NCI-H2081 treated with DMSO at 0.1 percent for 48 hours (cell line): ENCODE data around the gene KRTAP10-5.
"Not testable (repeated sequence)": the region's sequence is repeated elsewhere in the genome, so short reads cannot be mapped to it uniquely, and the experiment has no call there.

Experiments
- DNase-seq: peaks from one replicate; lab custom pipeline; 2025; lab: John Stamatoyannopoulos, UW

Gene KRTAP10-5

DNA sequence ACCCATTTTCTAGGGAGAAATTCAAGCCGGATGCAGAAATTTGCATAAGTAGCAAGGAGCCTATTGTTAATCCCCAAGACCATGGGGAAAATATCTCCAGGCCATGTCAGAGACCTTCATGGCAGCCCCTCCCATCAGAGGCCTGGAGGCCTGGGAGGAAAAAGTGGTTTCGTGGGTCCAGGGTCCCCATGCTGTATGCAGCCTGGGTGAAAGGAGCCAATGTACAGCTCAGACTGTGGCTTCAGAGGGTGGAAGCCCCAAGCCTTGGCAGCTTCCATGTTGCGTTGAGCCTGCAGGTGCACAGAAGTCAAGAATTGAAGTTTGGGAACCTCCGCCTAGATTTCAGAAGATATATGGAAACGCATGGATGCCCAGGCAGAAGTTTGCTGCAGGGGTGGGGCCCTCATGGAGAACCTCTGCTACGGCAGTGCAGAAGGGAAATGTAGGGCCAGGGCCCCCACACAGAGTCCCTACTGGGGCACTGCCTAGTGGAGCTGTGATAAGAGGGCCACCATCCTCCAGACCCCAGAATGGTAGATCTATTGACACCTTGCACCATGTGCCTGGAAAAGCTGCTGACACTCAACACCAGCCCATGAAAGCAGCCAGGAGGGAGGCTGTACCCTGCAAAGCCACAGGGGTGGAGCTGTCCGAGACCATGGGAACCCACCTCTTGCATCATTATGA is 29.9 kb upstream of the KRTAP10-5 start:
- DNase-seq = not testable (repeated sequence)

DNA sequence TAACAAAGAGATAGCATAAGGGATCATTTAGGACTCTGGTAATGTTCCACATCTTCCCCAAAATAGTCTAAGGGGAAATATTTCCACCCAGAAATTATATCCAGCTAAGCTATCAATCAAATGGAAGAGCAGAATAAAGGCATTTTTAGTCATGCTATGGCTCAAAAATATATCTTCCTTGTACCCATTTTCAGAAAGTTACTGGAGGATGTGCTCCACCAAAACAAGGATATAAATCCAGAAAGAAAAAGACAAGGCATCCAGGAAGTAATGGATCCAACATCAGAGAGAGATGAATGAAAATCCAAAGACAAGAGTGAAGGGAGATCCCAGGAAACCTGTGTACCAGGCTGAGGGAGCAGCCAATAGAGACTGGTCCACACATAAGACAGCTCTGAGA is 28.8 kb upstream of the KRTAP10-5 start:
- DNase-seq = no peak

DNA sequence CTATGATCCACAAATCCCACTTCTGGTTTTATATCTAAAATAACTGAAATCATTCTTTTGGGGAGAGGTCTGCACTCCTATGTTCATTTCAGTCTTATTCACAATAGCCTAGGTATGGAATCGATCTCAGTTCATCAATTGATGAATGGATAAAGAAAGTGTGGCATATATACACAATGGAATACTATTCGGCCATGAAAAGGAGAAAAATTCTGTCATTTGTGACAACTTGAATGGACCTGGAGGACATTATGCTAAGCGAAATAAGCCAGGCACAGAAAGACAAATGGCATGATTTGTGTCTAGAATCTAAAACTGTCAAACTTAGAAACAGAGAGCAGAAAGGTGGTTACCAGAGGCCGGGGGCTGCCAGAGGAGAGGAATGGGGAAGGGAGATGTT is 26.1 kb upstream of the KRTAP10-5 start:
- no peak for DNase-seq

DNA sequence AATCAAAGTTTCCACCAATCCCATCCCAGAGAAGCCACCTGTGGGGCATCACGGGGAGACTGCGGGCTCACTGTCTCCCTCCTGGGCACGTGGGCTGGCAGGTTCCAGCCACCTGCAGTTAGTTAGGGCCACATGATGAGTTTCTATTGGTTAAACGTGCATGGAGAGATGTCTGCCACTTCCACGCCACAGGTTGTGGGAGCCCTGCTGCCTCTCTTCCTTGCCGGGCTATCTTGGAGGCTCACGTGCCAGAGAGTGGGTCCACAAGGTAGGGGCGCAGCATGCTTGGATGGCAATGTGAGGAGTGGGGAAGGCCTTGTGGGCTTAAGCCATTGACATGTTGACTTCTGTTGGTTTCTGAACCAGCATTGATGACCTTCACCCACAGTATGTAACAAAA is 23.5 kb upstream of the KRTAP10-5 start:
- no peak for DNase-seq

DNA sequence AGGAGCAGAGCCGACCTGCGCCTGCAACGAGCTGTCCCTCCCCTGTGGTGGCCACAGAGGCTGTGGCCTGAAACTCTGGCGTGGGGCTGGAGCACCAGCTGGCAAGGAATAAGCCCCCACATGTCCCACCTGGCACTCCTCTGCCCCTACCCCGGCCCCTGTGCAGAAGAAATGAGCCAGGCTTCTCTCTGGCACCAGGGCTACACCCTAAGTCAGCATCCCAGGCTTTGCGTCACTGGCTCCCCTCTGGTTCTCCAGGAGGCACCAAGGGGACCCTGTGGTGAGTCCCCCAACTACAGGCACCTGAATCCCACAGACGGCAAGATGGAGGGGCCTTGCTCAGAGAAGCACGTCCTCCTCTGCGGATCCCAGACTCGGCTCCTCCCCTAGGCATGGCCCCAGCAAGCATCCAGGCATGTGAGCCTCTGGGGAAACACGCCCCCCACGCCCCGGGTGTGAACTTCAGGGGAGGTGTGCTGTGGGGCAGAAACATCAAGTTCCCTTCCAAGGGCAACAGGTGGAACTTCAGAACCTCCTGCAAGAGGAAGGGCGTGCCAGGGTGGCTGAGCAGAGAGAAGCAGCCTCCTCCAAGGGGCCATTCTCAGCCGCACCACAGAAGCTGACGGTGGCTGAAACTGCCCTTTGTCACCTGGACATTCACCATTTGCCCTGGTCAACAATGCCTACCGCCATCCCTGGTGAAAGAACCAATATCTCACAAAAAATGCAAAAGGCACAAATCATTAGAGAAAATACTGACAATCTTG is 22.9 kb upstream of the KRTAP10-5 start:
- no peak for DNase-seq

DNA sequence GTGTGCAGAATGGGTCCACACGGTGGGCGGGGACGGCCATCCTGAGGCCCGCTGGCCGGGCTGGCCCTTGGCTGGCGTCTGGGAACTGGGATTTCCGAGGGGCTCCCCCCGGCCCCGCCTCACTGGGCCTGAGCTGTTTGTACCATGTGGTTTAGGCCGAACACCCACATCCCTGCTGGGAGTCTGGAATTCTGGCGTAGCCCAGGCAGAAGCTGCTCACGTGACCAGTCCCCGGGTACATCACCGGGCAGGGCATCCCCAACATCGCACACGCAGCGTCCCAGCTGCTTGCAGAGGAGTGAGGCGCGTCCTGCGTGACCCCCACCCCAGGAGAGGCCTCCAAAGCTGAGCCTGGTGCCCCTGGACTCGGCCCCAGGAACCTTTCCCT is 22.1 kb upstream of the KRTAP10-5 start:
- DNase-seq = no peak

DNA sequence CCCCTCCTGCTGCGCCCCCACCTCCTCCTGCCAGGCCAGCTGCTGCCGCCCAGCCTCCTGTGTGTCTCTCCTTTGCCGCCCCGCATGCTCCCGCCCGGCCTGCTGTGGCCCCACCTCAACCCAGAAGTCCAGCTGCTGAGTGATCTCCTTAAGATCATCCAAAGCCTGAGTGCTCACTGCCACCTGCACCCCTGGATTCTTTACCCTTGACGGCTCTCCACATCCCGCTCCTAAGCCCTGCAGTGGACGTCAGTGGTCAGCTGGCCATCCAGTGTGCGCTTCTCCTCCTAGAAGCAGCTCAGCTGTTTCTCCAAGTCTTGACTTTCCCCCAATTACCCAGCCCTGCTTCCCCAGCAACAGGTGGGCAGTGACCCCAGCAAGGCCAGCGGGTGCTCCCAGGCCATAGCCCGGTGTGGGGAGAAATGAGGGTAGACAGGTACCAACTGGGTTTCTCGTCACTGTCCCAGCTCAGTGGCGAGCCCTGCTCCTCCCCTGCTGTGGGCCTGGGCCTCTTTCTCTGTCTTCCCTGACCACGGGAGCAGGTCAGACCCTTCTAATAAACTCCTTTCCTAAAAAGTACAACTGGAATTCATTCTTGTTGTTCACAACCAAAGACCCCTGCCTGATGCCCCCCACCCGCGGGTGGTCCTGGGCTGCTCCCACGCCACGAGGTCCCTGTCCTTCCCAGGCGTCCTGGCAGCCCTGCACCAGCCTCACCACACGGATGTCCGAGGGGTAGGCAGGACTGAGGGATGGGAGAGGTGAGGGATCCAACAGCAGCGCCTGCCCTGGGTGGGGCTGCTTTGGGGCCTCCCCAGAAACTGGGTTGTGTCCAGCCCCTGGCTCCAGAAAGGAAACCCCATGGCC is 21.4 kb upstream of the KRTAP10-5 start:
- DNase-seq = no peak

DNA sequence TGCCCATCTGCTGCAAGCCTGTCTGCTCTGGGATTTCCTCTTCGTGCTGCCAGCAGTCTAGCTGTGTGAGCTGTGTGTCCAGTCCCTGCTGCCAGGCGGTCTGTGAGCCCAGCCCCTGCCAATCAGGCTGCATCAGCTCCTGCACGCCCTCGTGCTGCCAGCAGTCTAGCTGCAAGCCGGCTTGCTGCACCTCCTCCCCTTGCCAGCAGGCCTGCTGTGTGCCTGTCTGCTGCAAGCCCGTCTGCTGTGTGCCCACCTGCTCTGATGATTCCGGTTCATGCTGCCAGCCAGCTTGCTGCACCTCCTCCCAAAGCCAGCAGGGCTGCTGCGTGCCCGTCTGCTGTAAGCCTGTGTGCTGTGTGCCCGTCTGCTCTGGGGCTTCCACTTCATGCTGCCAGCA is 20.7 kb upstream of the KRTAP10-5 start:
- not testable (repeated sequence) for DNase-seq

DNA sequence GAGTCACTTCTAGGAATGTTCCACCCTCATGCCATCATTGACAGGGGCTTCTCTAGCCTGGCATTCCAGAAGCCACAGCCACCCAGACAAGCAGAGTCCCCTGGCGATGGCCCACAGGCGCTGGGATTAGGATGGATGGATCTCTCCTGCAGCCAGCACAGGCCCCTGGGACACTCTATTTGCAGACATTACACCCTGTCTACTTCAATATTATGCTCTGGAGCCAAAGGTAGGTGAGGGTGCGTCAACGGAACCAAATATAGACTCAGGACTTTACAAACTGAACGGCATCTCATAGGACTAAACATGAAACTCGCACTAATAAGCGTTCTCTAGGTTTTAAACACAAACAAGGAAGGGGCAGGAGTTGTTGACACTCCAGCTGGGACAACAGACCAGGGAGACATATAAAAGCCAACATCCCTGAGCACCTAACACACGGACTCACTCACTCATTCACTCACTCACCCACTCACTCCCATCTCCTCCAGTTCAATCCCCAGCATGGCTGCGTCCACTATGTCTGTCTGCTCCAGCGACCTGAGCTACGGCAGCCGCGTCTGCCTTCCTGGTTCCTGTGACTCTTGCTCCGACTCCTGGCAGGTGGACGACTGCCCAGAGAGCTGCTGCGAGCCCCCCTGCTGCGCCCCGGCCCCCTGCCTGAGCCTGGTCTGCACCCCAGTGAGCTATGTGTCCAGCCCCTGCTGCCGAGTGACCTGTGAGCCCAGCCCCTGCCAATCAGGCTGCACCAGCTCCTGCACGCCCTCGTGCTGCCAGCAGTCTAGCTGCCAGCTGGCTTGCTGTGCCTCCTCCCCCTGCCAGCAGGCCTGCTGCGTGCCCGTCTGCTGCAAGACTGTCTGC is 19.9 kb upstream of the KRTAP10-5 start, which contains the start of gene KRTAP10-7:
TSS of gene KRTAP10-7 (plus strand) at position 480 of the 861 bp plus-strand sequence. CDS start at position 505, 25 bp downstream.
- DNase-seq = not testable (repeated sequence)

DNA sequence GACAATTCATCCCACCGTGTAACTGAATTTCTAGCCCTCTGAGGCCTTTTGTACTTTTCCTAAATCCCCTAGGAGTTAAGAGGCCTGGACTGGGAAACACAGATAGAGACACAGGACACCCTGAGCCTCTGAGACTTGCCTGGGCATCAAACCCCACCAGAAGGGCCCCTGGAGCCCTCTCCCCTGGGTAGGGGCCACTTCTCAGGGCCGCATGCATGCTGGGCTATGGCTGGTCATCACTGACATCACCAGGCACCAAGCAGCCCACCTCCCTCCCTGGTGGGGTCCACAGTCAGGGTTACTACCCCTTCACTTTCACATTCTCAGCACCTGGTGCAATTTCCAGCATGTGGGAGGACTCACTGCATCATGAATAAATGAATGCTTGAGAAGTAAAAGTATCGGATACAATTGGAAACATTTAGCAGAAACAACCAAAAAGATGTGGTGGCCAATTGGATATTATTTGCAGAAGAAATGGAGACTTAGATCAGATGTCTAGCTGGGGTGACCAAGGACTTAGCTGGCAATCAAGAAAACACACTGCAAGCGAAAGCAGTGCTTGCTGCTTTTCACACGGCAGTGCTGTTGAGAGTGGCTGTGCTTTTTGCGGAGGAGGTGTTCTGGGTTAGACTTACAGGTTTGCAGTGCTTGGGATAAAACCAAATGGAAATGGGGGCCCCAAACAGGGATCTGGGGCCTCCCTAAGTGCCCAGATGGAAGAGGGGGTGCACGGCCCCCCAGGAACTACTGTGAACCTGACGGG is 19.0 kb upstream of the KRTAP10-5 start:
- DNase-seq = no peak

DNA sequence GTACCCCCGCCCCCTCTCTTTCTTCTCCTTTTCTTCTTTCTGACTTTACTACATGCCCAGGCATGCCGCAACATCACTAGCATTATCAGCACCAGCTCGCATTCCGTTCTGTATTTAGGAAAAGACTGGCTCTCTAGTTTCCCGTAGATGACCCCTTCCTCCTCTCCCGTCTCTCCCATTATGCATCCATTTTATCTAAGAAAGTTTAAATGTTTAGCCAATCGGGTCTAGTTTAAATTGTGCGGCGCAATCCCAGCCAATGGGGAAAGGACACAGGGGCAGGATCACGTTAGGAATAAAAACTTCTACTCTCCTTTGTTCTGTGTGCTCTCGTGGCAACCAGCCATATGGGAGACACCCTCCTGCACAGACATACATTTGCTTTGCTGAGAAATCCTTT is 17.7 kb upstream of the KRTAP10-5 start:
- DNase-seq = no peak

DNA sequence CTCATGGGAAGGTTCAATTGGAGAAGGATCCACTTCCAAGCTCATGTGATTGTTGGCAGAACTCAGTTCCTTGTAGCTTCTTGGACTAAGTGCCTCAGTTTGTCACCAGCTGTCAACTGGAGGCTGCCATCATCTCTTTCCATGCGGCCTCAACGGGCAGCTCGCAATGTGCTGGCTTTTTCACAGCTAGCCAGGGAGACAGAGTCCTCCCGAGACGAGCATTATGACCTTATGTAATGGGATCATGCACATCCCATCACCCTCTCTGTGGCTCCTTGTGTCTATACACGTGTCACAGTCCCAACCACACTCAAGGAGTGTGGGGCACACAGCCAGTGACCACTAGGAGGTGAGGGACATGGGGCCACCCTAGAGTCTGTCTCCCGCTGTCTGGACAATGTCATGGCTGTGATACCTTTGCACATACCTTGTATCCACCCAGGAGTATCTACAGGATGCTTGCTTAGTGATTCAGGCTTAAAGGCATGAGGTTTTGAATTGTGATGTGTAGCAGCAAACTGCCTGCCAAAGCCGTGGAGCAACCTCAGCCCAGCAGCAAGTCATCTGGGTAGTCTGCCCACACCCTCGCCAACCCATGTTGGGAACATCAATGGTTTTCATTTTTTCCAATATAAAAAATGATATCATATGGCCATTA is 15.8 kb upstream of the KRTAP10-5 start:
- no peak for DNase-seq

DNA sequence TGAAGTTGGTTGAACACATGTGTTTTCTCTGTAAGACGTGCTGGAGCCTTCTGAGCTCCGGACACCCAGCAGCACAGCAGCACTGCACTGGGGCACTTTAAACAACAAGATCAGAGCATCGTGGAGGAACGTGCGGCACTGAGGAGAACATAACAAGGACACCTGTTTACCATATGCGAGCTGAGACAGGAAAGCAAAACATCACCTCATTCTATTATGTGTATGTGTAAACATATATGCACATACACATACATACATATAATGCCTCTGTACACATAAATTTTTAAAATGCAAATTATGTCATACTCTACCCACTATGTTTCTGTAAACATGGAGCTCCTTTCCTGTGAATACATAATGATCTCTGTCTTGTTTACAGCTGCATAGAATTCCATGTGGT is 15.1 kb upstream of the KRTAP10-5 start:
- DNase-seq = no peak

DNA sequence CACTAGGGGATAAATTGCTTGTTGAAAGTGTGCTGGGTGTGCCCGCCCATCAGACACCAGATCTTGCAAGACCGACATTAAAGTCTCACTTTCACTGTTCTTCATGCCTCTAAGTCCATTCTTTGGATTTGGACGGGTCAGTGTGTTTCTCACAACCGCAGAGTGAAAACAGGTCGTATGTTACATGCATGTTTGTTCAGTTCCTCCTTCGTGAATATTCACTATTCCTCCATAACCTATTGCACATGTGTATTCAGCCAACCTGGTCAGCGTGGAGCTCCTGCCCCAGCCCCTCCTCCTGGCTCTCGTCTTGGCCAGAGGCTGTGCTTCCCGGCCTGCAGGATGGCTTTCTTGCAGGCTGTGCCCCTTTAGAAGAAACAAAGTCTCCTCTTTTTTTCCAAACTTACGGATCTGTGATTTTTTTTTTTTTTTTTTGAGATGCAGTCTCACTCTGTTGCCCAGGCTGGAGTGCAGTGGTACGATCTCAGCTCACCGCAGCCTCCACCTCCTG is 14.1 kb upstream of the KRTAP10-5 start:
- DNase-seq = no peak

DNA sequence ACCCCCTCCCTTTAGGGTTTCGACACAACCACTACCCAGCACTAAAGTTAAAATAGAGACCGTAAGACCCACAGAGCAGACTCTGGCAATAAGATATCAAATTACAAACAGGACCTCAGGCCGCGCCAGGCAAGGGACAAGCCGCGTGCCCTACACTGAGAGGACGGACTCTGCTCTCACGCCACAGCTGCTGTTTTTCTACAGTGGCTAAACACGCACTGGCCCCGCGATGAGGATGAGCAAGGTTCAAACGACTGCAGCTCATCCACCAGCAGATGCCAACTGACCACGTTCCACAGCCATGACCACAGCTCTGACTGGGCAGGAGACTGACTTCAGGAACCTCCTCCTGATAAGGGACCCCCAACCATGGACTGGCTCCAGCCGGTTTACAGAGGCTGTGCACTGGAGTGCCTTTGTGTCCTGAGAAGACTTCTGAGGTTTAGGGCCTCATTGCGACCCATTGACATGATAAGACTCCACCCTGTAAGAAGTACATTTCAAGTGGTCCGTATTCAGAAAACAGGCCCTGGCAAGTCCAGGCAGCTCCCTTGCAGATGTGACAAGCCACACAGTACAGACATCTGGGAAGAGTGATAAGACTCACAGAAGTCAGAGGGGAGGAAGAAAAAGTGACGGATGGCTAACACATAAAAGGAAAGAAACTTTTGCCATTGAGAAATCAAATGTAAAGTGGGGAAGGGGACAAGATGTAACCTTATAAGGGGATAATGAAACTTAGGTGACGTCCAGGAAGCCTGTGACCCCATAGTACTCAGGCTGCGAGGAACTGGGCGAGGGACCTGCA is 13.4 kb upstream of the KRTAP10-5 start:
- no peak for DNase-seq

DNA sequence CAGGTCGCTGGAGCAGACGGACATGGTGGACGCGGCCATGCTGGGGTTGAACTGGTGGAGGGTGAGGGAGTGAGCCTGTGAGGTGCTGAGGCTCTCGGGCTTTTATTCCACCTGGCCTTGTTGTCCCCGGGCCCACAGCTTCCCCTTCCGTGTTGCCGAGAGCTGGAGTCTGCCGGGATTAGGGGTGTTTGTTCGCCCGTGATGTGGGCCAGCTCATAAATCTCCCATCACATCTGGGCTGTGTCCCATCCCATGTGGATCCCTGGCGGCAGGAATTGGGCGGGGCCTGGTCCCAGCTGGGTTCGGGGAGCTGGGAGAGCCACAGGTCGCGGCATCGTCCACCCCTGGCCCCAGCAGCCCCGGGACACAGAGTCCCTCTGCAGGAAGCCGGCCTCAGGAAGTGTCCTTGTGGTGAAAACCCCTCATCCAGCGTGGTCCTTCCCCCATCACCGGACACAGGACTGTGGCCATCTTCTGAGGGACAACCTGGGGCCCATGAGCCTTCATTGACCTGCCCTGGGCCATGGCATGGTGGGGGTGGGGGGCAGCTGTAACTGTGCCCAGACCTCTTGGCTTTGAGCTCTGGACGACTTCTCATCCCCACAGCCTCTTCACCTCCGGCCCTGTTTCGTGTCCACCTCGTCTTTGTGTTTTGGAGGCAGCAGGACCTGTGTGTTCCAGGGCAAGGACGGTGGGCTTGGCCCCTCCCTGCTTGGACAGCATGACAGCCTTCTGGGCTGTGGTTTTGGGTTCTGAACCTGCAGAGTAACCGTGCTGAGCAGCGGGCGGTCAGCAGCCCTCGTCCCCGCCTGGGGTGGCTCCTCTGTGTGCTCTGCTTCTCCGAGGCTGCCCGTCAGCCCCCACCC is 12.3 kb upstream of the KRTAP10-5 start, which contains the start of gene KRTAP10-6:
TSS of gene KRTAP10-6 (minus strand) at position 60 of the 866 bp plus-strand sequence. CDS start at position 39, 21 bp downstream.
- DNase-seq = no peak

DNA sequence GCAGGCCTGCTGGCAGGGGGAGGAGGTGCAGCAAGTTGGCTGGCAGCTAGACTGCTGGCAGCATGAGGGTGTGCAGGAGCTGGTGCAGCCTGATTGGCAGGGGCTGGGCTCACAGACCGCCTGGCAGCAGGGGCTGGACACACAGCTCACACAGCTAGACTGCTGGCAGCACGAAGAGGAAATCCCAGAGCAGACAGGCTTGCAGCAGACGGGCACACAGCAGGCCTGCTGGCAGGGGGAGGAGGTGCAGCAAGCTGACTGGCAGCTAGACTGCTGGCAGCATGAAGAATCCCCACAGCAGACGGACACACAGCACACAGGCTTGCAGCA is 11.4 kb upstream of the KRTAP10-5 start:
- not testable (repeated sequence) for DNase-seq
